Subcutaneous adipose tissue (tissue), 4 donors: Measurements from ENCODE around the gene ANXA9. TPM values are rescaled to one million over a fixed set of nuclear protein-coding genes. Genes with fewer than 3 reads are reported as not detected.

ENCODE experiments used
- total RNA-seq, 4 donors: library from RNA; depleted of rRNA; stranded (reverse); fragments of >200 nt; gene quantifications; one replicate each; pipeline ENCODE4 v1.1.0, GENCODE V29; 2016
- TF ChIP-seq, protein P1 (sequence below): fragments of 450-650 bp; IDR thresholded peaks from one replicate; pipeline ENCODE4 v1.5.1; 2016; ENCODE audit warnings: low read depth, mild to moderate bottlenecking, control low read depth, antibody characterized with exemption, moderate library complexity

ANXA9 gene
- total RNA-seq, 4 donors from 2014 or later = 0.68 to 1.3 TPM; not detected in 2

DNA sequence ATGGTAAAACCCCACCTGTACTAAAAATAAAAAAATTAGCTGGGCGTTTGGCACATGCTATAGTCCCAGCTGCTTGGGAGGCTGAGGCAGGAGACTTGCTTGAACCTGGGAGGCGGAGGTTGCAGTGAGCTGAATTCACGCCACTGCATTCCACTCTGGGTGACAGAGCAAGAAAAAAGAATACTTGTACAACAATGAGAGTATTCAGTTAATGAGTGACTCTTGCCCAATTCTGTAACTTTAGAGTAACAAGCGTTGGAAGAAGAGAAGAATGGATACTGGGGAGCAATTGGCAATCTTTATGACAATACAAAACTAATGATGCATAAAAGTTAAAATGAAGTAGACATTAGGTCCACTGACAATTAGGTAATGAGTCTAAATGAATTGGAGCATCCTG lies 10.5 kb downstream of the ANXA9 start:
- TF ChIP-seq, protein P1, sequence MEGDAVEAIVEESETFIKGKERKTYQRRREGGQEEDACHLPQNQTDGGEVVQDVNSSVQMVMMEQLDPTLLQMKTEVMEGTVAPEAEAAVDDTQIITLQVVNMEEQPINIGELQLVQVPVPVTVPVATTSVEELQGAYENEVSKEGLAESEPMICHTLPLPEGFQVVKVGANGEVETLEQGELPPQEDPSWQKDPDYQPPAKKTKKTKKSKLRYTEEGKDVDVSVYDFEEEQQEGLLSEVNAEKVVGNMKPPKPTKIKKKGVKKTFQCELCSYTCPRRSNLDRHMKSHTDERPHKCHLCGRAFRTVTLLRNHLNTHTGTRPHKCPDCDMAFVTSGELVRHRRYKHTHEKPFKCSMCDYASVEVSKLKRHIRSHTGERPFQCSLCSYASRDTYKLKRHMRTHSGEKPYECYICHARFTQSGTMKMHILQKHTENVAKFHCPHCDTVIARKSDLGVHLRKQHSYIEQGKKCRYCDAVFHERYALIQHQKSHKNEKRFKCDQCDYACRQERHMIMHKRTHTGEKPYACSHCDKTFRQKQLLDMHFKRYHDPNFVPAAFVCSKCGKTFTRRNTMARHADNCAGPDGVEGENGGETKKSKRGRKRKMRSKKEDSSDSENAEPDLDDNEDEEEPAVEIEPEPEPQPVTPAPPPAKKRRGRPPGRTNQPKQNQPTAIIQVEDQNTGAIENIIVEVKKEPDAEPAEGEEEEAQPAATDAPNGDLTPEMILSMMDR = no peak

DNA sequence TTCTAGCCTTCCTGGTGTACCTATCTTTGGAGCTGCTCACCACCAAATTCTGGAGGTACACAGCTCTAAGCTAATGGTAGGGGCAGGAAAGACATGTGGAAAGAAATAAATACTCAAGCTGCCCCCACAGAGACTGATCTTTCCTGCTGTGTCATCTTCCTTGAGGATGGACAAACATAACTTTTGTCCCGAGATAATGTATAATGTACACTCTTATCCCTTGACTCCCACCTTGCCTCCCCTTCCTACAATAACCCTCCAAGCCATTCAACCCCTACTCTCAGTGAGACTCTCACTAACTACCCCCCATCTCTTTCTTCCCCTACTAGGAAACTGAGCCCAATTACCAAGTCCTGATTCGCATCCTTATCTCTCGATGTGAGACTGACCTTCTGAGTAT lies 12.2 kb downstream of the ANXA9 start:
- TF ChIP-seq, protein P1 = no peak

DNA sequence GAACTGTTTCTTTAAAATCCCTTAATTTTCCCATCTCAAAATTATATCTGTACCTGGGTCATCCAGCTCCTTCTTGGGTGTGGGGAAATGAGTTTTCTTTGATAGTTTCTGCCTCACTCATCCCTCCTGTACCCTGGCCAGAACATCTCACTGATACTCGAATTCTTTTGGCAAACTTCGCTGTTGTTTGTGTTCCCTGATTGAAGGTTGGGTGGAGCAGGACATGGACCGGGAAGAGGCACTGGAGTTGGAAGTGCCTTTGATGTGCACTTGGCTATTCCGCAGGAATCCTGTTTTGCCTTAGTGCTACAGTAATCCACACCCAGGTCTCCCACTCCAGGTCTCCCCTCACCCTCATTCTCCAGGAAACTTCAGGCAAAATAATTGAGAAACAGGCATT lies 13.4 kb downstream of the ANXA9 start:
- TF ChIP-seq, protein P1 = no peak

DNA sequence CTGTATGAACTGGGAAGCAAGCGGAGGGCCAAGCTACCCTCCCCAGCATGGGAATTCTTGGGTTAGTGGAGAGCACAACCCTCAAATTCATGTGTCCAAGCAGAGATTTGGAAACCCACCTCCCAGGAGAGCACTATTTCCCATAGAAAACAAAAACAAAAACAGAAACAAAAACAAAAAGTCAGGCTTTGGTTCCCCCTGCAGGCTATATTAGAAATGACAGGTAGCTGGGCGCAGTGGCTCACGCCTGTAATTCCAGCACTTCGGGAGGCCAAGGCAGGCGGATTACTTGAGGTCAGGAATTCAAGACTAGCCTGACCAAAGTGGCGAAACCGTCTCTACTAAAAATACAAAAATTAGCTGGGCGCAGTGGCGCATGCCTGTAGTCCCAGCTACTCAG lies 13.8 kb downstream of the ANXA9 start:
- TF ChIP-seq, protein P1 = no peak

DNA sequence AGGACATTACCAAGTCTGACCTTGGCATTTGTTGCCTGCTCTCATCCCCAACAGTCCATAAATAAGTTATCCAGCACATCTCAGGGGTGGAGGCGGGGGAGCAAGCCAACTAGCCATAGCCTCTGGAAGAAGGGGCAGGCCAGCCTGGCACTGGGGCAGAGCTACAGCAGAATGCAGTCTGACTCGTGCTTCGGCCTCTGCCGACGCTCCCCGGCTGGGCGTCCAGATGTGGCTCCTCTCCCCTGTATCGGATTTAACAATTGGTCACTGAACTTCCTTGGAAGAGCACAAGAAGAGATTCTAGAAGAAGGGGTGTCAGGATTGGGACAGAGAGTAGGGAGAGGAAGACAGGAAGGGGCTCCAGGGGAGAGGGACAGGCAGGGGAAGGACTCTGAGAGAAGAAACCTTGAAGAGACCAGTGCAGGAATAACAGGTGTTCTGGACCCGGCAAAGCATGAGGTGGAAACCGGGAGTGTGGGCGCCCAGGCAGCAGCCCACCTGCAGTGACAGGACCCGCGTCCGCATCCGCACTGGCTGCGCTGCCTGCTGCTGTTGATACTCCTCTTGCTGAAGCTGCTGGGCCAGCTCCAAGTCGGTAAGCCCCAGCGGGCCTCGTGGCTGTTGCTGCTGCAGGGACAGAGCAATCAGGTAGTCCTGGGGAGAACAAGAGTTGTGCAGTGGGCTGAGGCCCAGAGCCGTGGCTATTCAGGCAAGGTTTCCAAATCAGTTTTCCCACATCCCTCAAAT lies 15.2 kb downstream of the ANXA9 start:
- TF ChIP-seq, protein P1 = no peak

DNA sequence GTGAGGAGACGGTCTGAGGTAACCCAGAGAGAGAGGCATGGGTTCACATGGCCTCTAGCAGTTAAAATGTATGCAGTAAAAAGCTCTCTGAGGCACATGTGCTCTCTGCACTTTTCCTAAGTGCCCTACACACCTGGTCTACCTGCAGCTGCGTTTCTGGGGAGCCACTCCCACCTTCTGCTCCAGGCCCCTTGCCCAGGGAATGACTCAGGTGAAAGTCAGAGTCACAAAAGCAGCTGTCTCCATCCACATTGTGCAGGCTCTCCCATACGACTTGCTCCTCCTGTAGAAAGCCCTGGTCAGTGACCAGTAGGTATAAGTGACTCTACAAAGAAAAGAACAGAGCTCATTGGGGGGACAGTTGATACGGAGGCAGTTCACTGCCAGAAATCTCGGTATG lies 15.9 kb downstream of the ANXA9 start:
- TF ChIP-seq, protein P1 = no peak

DNA sequence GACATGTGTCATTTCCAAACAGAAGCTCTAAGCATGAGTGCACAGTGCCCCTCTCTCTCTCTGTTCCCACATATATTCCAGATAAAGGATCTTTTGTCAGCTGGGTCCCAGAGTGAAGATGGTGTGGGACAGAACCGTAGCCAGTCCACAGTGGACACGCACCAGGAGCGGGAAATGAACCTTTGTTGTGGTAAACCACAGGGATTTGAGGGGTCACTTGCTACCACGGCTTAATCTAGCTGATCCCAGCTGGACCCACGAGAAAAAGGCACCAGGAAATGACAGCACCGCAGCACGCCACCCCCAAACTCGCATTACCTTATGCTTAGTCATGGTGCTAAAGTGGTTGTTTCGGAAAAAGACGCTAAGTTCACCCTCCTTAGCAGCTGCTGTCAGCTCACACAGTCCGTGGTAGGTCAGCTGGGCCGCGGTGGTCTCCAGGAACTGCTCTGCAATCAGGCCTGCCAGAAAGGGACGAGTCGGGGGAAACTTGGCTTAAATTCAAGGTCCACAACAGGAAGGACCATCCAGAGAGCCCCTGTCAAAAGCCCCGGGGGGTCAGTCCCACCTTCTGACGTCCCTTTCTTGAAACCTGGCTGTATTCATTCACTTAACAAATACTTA lies 17.1 kb downstream of the ANXA9 start:
- TF ChIP-seq, protein P1 = no peak
